ENCODE results near the gene TRMT11. TPM values are rescaled to one million over a fixed set of nuclear protein-coding genes. Genes with fewer than 3 reads are reported as not detected.

TRMT11 gene
- total RNA-seq, 2 experiments from 2014 or later: 21.6 to 22.5 TPM

DNA sequence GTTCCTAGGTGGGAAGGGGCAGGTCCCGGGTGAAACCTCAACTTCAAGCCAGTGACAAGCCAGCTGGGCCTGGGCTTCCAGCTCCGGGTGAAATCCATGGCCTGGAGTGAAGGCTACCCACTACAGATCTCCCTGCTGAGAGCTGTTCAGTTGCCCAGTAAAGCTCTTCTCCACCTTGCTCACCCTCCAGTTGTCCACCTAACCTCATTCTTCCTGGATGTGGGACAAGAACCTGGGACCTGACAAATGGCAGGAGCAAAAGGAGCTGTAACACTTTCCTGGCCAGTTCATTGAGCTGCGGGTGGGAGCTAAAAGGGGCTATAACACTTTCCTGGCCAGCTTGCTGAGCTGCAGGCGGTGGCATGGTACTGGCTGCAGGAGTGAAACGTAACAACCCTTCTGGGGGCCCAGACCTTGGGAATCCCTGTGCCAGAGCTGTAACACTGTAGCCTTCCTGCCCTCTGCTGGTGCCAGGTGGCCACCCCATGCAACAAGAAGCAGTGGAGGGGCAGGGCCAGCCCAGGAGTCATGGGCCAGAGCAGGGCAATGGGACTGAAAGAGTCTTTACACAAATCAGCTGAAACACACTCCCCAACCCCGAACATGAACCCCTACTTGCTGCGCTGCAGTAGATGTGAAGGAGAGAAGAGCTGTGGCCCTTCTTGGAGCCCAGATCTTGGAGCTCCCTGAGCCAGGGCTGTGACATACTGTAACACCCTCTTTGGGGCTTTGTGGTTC is 33.4 kb upstream of the TRMT11 start:
- ATAC-seq (ENCODE audit: poor library complexity): no peak
- H3K9me3 Mint-ChIP-seq: no peaks in the 10 kb centered on the region

GRCh38 chr6:125953502-125953875 is 32.9 kb upstream of the TRMT11 start:
- ChIA-PET CTCF (interaction anchor here (1.0 kb wide), 1 partner anchor 172 kb away, joined by 3 read pairs; no protein-coding TSS in a partner anchor), POLR2A (interaction anchor here (0.8 to 3.0 kb wide), 2 partner anchors 163 to 172 kb away, joined by 3 to 15 read pairs; partner anchors contain the start of gene NCOA7)
- Mint-ChIP-seq H3K4me3 (no peak overlapping the region), H3K27me3 (no peaks in the 10 kb centered on the region), H3K4me1 (ENCODE audit: low read depth) (peaks cover 9% of the 10 kb centered on the region), H3K27ac (no peak overlapping the region), H3K36me3 (ENCODE audit: low read depth) (no peaks in the 10 kb centered on the region), H3K9me3 (no peaks in the 10 kb centered on the region)
- TF ChIP-seq, protein P1, sequence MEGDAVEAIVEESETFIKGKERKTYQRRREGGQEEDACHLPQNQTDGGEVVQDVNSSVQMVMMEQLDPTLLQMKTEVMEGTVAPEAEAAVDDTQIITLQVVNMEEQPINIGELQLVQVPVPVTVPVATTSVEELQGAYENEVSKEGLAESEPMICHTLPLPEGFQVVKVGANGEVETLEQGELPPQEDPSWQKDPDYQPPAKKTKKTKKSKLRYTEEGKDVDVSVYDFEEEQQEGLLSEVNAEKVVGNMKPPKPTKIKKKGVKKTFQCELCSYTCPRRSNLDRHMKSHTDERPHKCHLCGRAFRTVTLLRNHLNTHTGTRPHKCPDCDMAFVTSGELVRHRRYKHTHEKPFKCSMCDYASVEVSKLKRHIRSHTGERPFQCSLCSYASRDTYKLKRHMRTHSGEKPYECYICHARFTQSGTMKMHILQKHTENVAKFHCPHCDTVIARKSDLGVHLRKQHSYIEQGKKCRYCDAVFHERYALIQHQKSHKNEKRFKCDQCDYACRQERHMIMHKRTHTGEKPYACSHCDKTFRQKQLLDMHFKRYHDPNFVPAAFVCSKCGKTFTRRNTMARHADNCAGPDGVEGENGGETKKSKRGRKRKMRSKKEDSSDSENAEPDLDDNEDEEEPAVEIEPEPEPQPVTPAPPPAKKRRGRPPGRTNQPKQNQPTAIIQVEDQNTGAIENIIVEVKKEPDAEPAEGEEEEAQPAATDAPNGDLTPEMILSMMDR (IDR thresholded peaks at IDR 0.05): no peak
- Histone ChIP-seq H3K4me1 (ENCODE audit: insufficient read depth, low read length) (peaks cover 12% of the 10 kb centered on the region), H3K27me3 (ENCODE audit: control insufficient read depth in 1 of 2, insufficient read depth in 2 of 2, low read length in 2 of 2) (no peaks in the 10 kb centered on the region), H3K9me3 (ENCODE audit: control insufficient read depth in 1 of 2, insufficient read depth in 1 of 2, low read length in 2 of 2) (no peaks in the 10 kb centered on the region), H3K36me3 (ENCODE audit: insufficient read depth, low read length) (no peaks in the 10 kb centered on the region), H3K27ac (ENCODE audit: low read depth in 1 of 2, low read length in 2 of 2) (no peak overlapping the region), H3K4me3 (ENCODE audit: low read length) (no peak overlapping the region)
- ATAC-seq (ENCODE audit: poor library complexity): no peak
- DNase-seq: peak in 1 of 14 experiments; percentile 23
- intact Hi-C loops (cut with DNase I, micrococcal nuclease): no loop called here

More for the DNA sequence above, 33.4 kb upstream of the TRMT11 start:
- intact Hi-C loops (cut with DNase I, micrococcal nuclease): no loop called here
- CTCF ChIA-PET: interaction anchor here (1.0 to 1.1 kb wide), 2 partner anchors 39 to 172 kb away, joined by 3 read pairs; no protein-coding TSS in a partner anchor
- peak in 1 of 14 experiments; percentile 30 for DNase-seq
- POLR2A ChIA-PET: interaction anchor here (0.8 to 3.0 kb wide), 2 partner anchors 163 to 172 kb away, joined by 3 to 15 read pairs; partner anchors contain the start of gene NCOA7
- H3K27me3 Mint-ChIP-seq: no peaks in the 10 kb centered on the region
- Histone ChIP-seq H3K36me3 (ENCODE audit: insufficient read depth, low read length) (no peaks in the 10 kb centered on the region), H3K4me1 (ENCODE audit: insufficient read depth, low read length) (peaks cover 8% of the 10 kb centered on the region), H3K27ac (ENCODE audit: low read depth in 1 of 2, low read length in 2 of 2) (no peak overlapping the region), H3K4me3 (ENCODE audit: low read length) (no peak overlapping the region), H3K27me3 (ENCODE audit: control insufficient read depth in 1 of 2, insufficient read depth in 2 of 2, low read length in 2 of 2) (no peaks in the 10 kb centered on the region), H3K9me3 (ENCODE audit: control insufficient read depth in 1 of 2, insufficient read depth in 1 of 2, low read length in 2 of 2) (no peaks in the 10 kb centered on the region)
- H3K36me3 Mint-ChIP-seq (ENCODE audit: low read depth): no peaks in the 10 kb centered on the region
- peaks cover 9% of the 10 kb centered on the region for H3K4me1 Mint-ChIP-seq (ENCODE audit: low read depth)
- TF ChIP-seq, protein P1 (IDR thresholded peaks at IDR 0.05): no peak
- no peak overlapping the region for H3K4me3 Mint-ChIP-seq
- no peak overlapping the region for H3K27ac Mint-ChIP-seq

DNA sequence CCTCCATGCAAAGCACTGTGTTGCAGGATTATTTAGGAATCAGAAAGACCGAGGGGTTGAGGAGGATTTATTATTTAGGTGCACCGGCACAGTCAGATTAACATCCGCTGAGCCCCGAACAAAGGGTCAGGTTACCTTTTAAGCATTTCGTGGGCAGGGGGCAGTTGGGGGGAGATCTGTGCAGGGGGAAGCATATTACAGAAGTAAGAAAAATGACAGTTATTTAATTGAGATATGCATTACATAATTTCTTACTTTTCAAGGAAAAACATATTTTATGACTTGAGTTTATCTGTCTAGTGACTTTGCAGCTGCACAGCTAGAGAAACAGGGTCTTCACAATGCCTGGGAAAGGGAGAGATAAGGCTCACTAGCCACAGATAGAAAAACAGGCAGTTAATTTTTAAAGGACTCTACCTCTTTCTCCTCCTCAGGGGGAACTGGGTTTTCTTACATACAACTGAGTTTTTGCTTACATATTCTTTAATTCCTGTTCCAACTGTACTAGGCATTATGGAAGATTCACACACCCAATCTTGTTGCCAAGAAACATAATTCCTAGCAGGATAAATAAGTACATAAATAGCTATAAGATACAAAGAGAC is 31.5 kb upstream of the TRMT11 start:
- TF ChIP-seq, protein P1 (IDR thresholded peaks at IDR 0.05): no peak
- POLR2A ChIA-PET: interaction anchor here (3.1 to 3.4 kb wide), 2 partner anchors 164 to 175 kb away, joined by 78 to 128 read pairs; partner anchors contain the start of gene NCOA7

More for the DNA sequence above, 31.5 kb upstream of the TRMT11 start:
- ATAC-seq (ENCODE audit: poor library complexity) (no peak), DNase-seq (no peak)
- peaks cover 9% of the 10 kb centered on the region for H3K4me1 Mint-ChIP-seq (ENCODE audit: low read depth)
- H3K4me1 ChIP-seq (ENCODE audit: insufficient read depth, low read length): peaks cover 15% of the 10 kb centered on the region
- H3K27ac Mint-ChIP-seq: peak overlapping the region; percentile 13
- H3K4me3 ChIP-seq (ENCODE audit: low read length): no peak overlapping the region
- no peaks in the 10 kb centered on the region for H3K27me3 Mint-ChIP-seq
- intact Hi-C loops (cut with DNase I, micrococcal nuclease): loop anchor here (5.0 kb wide), 2 partner anchors 38 to 643 kb away; no protein-coding TSS in a partner anchor
- no peaks in the 10 kb centered on the region for H3K36me3 ChIP-seq (ENCODE audit: insufficient read depth, low read length)
- CTCF ChIA-PET: no interaction called here
- no peaks in the 10 kb centered on the region for H3K9me3 Mint-ChIP-seq
- no peaks in the 10 kb centered on the region for H3K9me3 ChIP-seq (ENCODE audit: control insufficient read depth in 1 of 2, insufficient read depth in 1 of 2, low read length in 2 of 2)
- peak overlapping the region; percentile 39 for H3K4me3 Mint-ChIP-seq
- H3K36me3 Mint-ChIP-seq (ENCODE audit: low read depth): no peaks in the 10 kb centered on the region
- no peak overlapping the region for H3K27ac ChIP-seq (ENCODE audit: low read depth in 1 of 2, low read length in 2 of 2)
- H3K27me3 ChIP-seq (ENCODE audit: control insufficient read depth in 1 of 2, insufficient read depth in 2 of 2, low read length in 2 of 2): no peaks in the 10 kb centered on the region
